ENCODE results near the gene HSPBAP1. TPM values are rescaled to one million over a fixed set of nuclear protein-coding genes. Genes with fewer than 3 reads are reported as not detected.

HSPBAP1 gene
- polyA plus RNA-seq, 1 donor (not counting 4 experiments of a cell fraction or from before 2014, with no cell fraction given) = 9.5 TPM

DNA sequence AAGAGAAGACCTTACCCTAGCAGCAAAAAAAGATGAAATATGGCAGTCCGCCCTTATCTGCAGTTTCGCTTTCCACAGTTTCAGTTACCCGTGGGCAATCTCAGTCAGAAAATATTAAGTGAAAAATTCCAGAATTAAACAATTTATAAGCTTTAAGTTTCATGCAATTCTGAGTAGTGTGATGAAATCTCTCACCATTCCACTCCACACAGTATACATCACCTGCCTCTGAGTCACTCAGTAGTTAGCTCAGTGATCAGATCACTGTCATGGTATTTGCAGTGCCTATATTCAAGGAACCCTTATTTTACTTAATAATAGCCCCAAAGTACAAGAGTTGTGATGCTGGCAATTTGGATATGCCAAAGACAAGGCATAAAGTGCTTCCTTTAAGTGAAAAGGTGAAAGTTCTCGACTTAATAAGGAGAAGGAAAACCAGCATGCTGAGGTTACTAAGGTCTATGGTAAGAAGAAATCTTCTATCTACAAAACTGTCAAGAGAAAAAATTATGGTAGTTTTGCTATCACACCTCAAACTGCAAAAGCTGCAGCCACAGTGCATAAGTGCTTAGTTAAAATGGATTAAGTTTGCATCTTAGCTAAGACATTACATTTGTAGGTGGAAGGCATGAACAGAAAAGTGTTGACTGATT, 48.1 kb downstream of the HSPBAP1 start:
- dilution Hi-C loops (cut with MboI; ENCODE audit: extremely low pct_ligation_motif_present, low sequenced_read_pairs) = no loop called here
- FAIRE-seq (peak; percentile 26), DNase-seq (ENCODE audit: low read depth, low spot score) (no peak)
- no peak overlapping the region for H3K9ac ChIP-seq (ENCODE audit: control insufficient read depth, extremely low read depth, insufficient read depth, low read length)
- peak overlapping the region; percentile 68 for H3K27ac ChIP-seq (ENCODE audit: control insufficient read depth, insufficient read depth, low read length)
- H3K27me3 ChIP-seq (ENCODE audit: control insufficient read depth, extremely low read depth, insufficient read depth, low read length) = no peaks in the 10 kb centered on the region
- TF ChIP-seq, protein P1, sequence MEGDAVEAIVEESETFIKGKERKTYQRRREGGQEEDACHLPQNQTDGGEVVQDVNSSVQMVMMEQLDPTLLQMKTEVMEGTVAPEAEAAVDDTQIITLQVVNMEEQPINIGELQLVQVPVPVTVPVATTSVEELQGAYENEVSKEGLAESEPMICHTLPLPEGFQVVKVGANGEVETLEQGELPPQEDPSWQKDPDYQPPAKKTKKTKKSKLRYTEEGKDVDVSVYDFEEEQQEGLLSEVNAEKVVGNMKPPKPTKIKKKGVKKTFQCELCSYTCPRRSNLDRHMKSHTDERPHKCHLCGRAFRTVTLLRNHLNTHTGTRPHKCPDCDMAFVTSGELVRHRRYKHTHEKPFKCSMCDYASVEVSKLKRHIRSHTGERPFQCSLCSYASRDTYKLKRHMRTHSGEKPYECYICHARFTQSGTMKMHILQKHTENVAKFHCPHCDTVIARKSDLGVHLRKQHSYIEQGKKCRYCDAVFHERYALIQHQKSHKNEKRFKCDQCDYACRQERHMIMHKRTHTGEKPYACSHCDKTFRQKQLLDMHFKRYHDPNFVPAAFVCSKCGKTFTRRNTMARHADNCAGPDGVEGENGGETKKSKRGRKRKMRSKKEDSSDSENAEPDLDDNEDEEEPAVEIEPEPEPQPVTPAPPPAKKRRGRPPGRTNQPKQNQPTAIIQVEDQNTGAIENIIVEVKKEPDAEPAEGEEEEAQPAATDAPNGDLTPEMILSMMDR (optimal IDR thresholded peaks at IDR 0.05 in 1 of 3, IDR thresholded peaks at IDR 0.05 in 1 of 3, conservative IDR thresholded peaks at IDR 0.05 in 1 of 3; ENCODE audit: extremely low read depth in 1 of 3, insufficient read depth in 2 of 3, low read length in 3 of 3) = no peak
- TF ChIP-seq EZH2 (IDR thresholded peaks at IDR 0.05; ENCODE audit: low read length) = no peak
- no peaks in the 10 kb centered on the region for H3K9me1 ChIP-seq (ENCODE audit: control insufficient read depth, extremely low read depth, insufficient read depth, low read length)
- no peak overlapping the region for H3K4me3 ChIP-seq (ENCODE audit: control insufficient read depth in 2 of 3, extremely low read depth in 1 of 3, insufficient read depth in 2 of 3, low read depth in 1 of 3, low read length in 3 of 3)
- H2AFZ ChIP-seq (ENCODE audit: control insufficient read depth, low read length) = no peak overlapping the region
- H3K4me1 ChIP-seq (ENCODE audit: control insufficient read depth, extremely low read depth, insufficient read depth, low read length) = peaks cover 4% of the 10 kb centered on the region
- no peaks in the 10 kb centered on the region for H3K79me2 ChIP-seq (ENCODE audit: control insufficient read depth, insufficient read depth, low read length)
- H3K4me2 ChIP-seq (ENCODE audit: control insufficient read depth, extremely low read depth, insufficient read depth, low read depth, low read length) = peak overlapping the region; percentile 34
- H3K9me3 ChIP-seq (ENCODE audit: control insufficient read depth, low read depth, low read length) = no peaks in the 10 kb centered on the region
- H3K36me3 ChIP-seq (ENCODE audit: control insufficient read depth in 2 of 2, extremely low read depth in 1 of 2, insufficient read depth in 2 of 2, low read length in 2 of 2) = peaks cover 2 to 3% of the 10 kb centered on the region in 2 experiments
- H4K20me1 ChIP-seq (ENCODE audit: control insufficient read depth, extremely low read depth, insufficient read depth, low read length) = no peaks in the 10 kb centered on the region

DNA sequence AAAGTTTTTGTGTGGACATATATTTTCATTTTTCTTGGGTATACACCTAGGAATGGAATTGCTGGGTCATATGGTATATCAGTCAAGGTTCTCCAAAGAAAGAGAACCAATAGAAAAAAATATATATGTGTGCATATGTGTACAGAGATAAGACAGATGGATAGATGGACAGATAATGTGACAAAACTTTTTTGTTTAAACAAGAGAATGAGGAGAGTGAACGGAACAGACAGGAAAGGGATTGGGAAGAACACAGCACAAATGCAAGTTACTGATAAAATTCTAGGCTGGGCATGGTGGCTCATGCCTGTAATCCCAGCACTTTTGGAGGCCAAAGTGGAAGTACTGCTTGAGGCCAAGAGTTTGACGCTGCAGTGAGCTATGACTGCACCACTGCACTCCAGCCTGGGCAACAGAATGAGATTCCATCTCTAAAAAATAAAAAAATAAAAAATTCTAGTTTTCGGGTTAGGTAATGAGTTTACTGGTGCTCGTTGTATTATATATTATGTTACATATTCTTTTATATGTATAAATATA, 50.0 kb downstream of the HSPBAP1 start:
- FAIRE-seq (no peak), DNase-seq (ENCODE audit: low read depth, low spot score) (no peak)
- TF ChIP-seq, protein P1 (optimal IDR thresholded peaks at IDR 0.05 in 1 of 3, IDR thresholded peaks at IDR 0.05 in 1 of 3, conservative IDR thresholded peaks at IDR 0.05 in 1 of 3; ENCODE audit: extremely low read depth in 1 of 3, insufficient read depth in 2 of 3, low read length in 3 of 3) = no peak
- no peak for TF ChIP-seq EZH2 (IDR thresholded peaks at IDR 0.05; ENCODE audit: low read length)
- H3K27me3 ChIP-seq (ENCODE audit: control insufficient read depth, extremely low read depth, insufficient read depth, low read length) = no peaks in the 10 kb centered on the region
- peaks cover 2 to 5% of the 10 kb centered on the region in 2 experiments for H3K36me3 ChIP-seq (ENCODE audit: control insufficient read depth in 2 of 2, extremely low read depth in 1 of 2, insufficient read depth in 2 of 2, low read length in 2 of 2)
- H3K4me3 ChIP-seq (ENCODE audit: control insufficient read depth in 2 of 3, extremely low read depth in 1 of 3, insufficient read depth in 2 of 3, low read depth in 1 of 3, low read length in 3 of 3) = no peak overlapping the region
- dilution Hi-C loops (cut with MboI; ENCODE audit: extremely low pct_ligation_motif_present, low sequenced_read_pairs) = no loop called here
- H3K4me1 ChIP-seq (ENCODE audit: control insufficient read depth, extremely low read depth, insufficient read depth, low read length) = peaks cover 4% of the 10 kb centered on the region
- no peak overlapping the region for H3K9ac ChIP-seq (ENCODE audit: control insufficient read depth, extremely low read depth, insufficient read depth, low read length)
- H2AFZ ChIP-seq (ENCODE audit: control insufficient read depth, low read length) = no peak overlapping the region
- H3K9me3 ChIP-seq (ENCODE audit: control insufficient read depth, low read depth, low read length) = no peaks in the 10 kb centered on the region
- no peak overlapping the region for H3K4me2 ChIP-seq (ENCODE audit: control insufficient read depth, extremely low read depth, insufficient read depth, low read depth, low read length)
- H3K79me2 ChIP-seq (ENCODE audit: control insufficient read depth, insufficient read depth, low read length) = no peaks in the 10 kb centered on the region
- H3K9me1 ChIP-seq (ENCODE audit: control insufficient read depth, extremely low read depth, insufficient read depth, low read length) = no peaks in the 10 kb centered on the region
- no peak overlapping the region for H3K27ac ChIP-seq (ENCODE audit: control insufficient read depth, insufficient read depth, low read length)
- no peaks in the 10 kb centered on the region for H4K20me1 ChIP-seq (ENCODE audit: control insufficient read depth, extremely low read depth, insufficient read depth, low read length)
